ENCODE measurements around the gene SNX30. TPM values are rescaled to one million over a fixed set of nuclear protein-coding genes. Genes with fewer than 3 reads are reported as not detected.

The SNX30 gene
- total RNA-seq, 1 experiment from 2014 or later = 12.7 TPM

DNA sequence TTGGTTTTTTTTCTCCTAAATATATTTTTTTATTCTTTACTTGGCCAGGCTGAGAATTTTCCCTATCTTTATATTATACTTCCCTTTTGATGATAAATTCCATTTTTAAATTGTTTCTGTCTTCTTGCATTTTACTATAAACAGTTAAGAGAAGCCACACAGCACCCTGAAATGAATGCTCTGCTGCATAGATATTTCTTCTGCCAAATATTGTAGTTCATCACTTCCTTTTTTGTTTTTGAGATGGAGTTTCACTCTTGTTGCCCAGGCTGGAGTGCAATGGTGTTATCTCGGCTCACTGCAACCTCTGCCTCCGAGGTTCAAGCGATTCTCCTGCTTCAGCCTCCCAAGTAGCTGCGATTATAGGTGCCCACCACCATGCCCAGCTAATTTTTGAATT lies 24.1 kb upstream of the SNX30 start:
- CTCF ChIA-PET = no interaction called here

DNA sequence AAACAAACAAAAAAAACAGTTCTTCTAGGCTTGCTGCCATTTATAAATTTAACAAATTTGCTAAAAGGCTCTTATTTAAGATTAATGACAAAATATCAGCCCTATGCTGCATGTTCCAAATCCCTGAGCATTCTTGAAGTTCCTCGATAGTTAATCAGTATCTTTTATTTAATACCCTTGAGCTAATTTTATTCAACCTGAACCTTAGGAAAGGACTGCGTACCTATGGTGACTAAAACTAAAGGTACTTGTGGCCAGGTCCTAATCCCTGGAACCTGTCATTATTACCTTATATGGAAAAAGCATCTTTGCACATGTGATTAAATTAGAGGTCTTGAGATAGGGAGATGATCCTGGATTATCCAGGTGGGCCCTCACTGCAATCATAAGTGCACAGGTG lies 22.2 kb upstream of the SNX30 start:
- ChIA-PET CTCF (no interaction called here), RAD21 (ENCODE audit: low non-redundant PET in 1 of 2, low total read pairs in 2 of 2, uncharacterized antibody in 2 of 2, unreplicated experiment in 2 of 2) (no interaction called here), POLR2A (no interaction called here)
- intact Hi-C loops (cut with micrococcal nuclease) = no loop called here
- no peak overlapping the region for H3K4me3 ChIP-seq (replicated peaks in 1 of 2; ENCODE audit: low read depth in 1 of 2, low read length in 2 of 2)
- no TSS peak for BruUV-seq (replicated peaks)
- H2AFZ ChIP-seq (ENCODE audit: low read depth, low read length, poor library complexity, severe bottlenecking) = no peak overlapping the region
- no peak overlapping the region for H3K4me2 ChIP-seq (ENCODE audit: low read length)
- no peaks in the 10 kb centered on the region for H3K4me1 ChIP-seq (ENCODE audit: control insufficient read depth in 1 of 2, insufficient read depth in 2 of 2, low read length in 2 of 2)
- H3K9me2 ChIP-seq (ENCODE audit: insufficient read depth) = no peaks in the 10 kb centered on the region
- no peak overlapping the region for H3K9ac ChIP-seq (ENCODE audit: low read length)
- H3K27ac ChIP-seq (ENCODE audit: low read depth, low read length) = no peak overlapping the region
- no peaks in the 10 kb centered on the region for H3K9me3 ChIP-seq (ENCODE audit: control insufficient read depth in 1 of 2, insufficient read depth in 1 of 2, low read depth in 1 of 2, low read length in 2 of 2)
- H3K36me3 ChIP-seq (ENCODE audit: control insufficient read depth in 1 of 2, insufficient read depth in 2 of 2, low read length in 2 of 2) = no peaks in the 10 kb centered on the region
- no peaks in the 10 kb centered on the region for H4K20me1 ChIP-seq (ENCODE audit: insufficient read depth)
- H3K27me3 ChIP-seq (ENCODE audit: insufficient read depth, low read length) = no peaks in the 10 kb centered on the region
- ATAC-seq = no peak
- no peak for DNase-seq (ENCODE audit: low read depth, low spot score)
- no peaks in the 10 kb centered on the region for H3K79me2 ChIP-seq (ENCODE audit: insufficient read depth, low read length)
- TF ChIP-seq SRF (IDR thresholded peaks at IDR 0.05; ENCODE audit: low read depth) (no peak), YY1 (IDR thresholded peaks at IDR 0.05; ENCODE audit: extremely low read depth, insufficient replicate concordance, low read depth, low read length) (no peak), POLR2A (IDR thresholded peaks at IDR 0.05; ENCODE audit: borderline replicate concordance, extremely low read depth, insufficient read depth, insufficient read length) (no peak), JUND (IDR thresholded peaks at IDR 0.05) (no peak), SIN3A (IDR thresholded peaks at IDR 0.05; ENCODE audit: low read depth) (no peak)
- TF ChIP-seq, protein P1, sequence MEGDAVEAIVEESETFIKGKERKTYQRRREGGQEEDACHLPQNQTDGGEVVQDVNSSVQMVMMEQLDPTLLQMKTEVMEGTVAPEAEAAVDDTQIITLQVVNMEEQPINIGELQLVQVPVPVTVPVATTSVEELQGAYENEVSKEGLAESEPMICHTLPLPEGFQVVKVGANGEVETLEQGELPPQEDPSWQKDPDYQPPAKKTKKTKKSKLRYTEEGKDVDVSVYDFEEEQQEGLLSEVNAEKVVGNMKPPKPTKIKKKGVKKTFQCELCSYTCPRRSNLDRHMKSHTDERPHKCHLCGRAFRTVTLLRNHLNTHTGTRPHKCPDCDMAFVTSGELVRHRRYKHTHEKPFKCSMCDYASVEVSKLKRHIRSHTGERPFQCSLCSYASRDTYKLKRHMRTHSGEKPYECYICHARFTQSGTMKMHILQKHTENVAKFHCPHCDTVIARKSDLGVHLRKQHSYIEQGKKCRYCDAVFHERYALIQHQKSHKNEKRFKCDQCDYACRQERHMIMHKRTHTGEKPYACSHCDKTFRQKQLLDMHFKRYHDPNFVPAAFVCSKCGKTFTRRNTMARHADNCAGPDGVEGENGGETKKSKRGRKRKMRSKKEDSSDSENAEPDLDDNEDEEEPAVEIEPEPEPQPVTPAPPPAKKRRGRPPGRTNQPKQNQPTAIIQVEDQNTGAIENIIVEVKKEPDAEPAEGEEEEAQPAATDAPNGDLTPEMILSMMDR (IDR thresholded peaks at IDR 0.05 in 2 of 3, conservative IDR thresholded peaks at IDR 0.05 in 1 of 3; ENCODE audit: borderline replicate concordance in 1 of 3, insufficient read depth in 1 of 3, low read depth in 2 of 3, low read length in 2 of 3) = no peak
- TF ChIP-seq, protein P2, sequence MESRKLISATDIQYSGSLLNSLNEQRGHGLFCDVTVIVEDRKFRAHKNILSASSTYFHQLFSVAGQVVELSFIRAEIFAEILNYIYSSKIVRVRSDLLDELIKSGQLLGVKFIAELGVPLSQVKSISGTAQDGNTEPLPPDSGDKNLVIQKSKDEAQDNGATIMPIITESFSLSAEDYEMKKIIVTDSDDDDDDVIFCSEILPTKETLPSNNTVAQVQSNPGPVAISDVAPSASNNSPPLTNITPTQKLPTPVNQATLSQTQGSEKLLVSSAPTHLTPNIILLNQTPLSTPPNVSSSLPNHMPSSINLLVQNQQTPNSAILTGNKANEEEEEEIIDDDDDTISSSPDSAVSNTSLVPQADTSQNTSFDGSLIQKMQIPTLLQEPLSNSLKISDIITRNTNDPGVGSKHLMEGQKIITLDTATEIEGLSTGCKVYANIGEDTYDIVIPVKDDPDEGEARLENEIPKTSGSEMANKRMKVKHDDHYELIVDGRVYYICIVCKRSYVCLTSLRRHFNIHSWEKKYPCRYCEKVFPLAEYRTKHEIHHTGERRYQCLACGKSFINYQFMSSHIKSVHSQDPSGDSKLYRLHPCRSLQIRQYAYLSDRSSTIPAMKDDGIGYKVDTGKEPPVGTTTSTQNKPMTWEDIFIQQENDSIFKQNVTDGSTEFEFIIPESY (IDR thresholded peaks at IDR 0.05; ENCODE audit: extremely low read depth, insufficient replicate concordance, low read length) = no peak

More for the DNA sequence above, 24.1 kb upstream of the SNX30 start:
- Histone ChIP-seq H2AFZ (ENCODE audit: low read depth, low read length, poor library complexity, severe bottlenecking) (no peak overlapping the region), H3K9me3 (ENCODE audit: control insufficient read depth in 1 of 2, insufficient read depth in 1 of 2, low read depth in 1 of 2, low read length in 2 of 2) (no peaks in the 10 kb centered on the region), H3K4me3 (replicated peaks in 1 of 2; ENCODE audit: low read depth in 1 of 2, low read length in 2 of 2) (no peak overlapping the region), H3K27me3 (ENCODE audit: insufficient read depth, low read length) (no peaks in the 10 kb centered on the region), H3K9me2 (ENCODE audit: insufficient read depth) (no peaks in the 10 kb centered on the region), H3K36me3 (ENCODE audit: control insufficient read depth in 1 of 2, insufficient read depth in 2 of 2, low read length in 2 of 2) (no peaks in the 10 kb centered on the region), H3K27ac (ENCODE audit: low read depth, low read length) (no peak overlapping the region), H3K4me1 (ENCODE audit: control insufficient read depth in 1 of 2, insufficient read depth in 2 of 2, low read length in 2 of 2) (no peaks in the 10 kb centered on the region), H4K20me1 (ENCODE audit: insufficient read depth) (no peaks in the 10 kb centered on the region), H3K9ac (ENCODE audit: low read length) (no peak overlapping the region), H3K4me2 (ENCODE audit: low read length) (no peak overlapping the region), H3K79me2 (ENCODE audit: insufficient read depth, low read length) (no peaks in the 10 kb centered on the region)
- ChIA-PET RAD21 (ENCODE audit: low non-redundant PET in 1 of 2, low total read pairs in 2 of 2, uncharacterized antibody in 2 of 2, unreplicated experiment in 2 of 2) (no interaction called here), POLR2A (no interaction called here)
- TF ChIP-seq, protein P2 (IDR thresholded peaks at IDR 0.05; ENCODE audit: extremely low read depth, insufficient replicate concordance, low read length) = no peak
- TF ChIP-seq CBX3 (IDR thresholded peaks at IDR 0.05; ENCODE audit: low read depth) (no peak), EZH2phosphoT487 (IDR thresholded peaks at IDR 0.05; ENCODE audit: borderline replicate concordance) (no peak), ZFX (IDR thresholded peaks at IDR 0.05) (no peak)
- DNase-seq (ENCODE audit: low read depth, low spot score) = no peak
- BruUV-seq (replicated peaks) = no TSS peak
- ATAC-seq = no peak
- intact Hi-C loops (cut with micrococcal nuclease) = no loop called here
